Mesodermal cell (in vitro differentiated cells): ENCODE data around the gene ABCC6.
"Not testable (repeated sequence)": the region's sequence is repeated elsewhere in the genome, so short reads cannot be mapped to it uniquely, and the experiment has no call there.

Source experiments
- H3K27ac ChIP-seq: 2 replicates; pipeline ENCODE4 v1.7.0; 2013; ENCODE audit warnings: mild to moderate bottlenecking, low read depth, low read length, moderate library complexity; ENCODE audit not compliant: severe bottlenecking
- H3K36me3 ChIP-seq: 2 replicates; pipeline ENCODE4 v1.7.1; 2013; ENCODE audit warnings: mild to moderate bottlenecking, low read length, moderate library complexity; ENCODE audit not compliant: control insufficient read depth, insufficient read depth
- H3K4me1 ChIP-seq: one replicate; pipeline ENCODE4 v1.7.1; 2013; ENCODE audit warnings: mild to moderate bottlenecking, low read length; ENCODE audit not compliant: insufficient read depth, control insufficient read depth, poor library complexity, severe bottlenecking
- H3K4me3 ChIP-seq: 2 replicates; pipeline ENCODE4 v1.7.0; 2013; ENCODE audit warnings: low read length, control low read depth, mild to moderate bottlenecking; ENCODE audit not compliant: insufficient read depth, poor library complexity, severe bottlenecking; ENCODE audit errors: extremely low read depth
- H3K9me3 ChIP-seq: 2 replicates; pipeline ENCODE4 v1.7.1; 2013; ENCODE audit warnings: mild to moderate bottlenecking, low read length, moderate library complexity; ENCODE audit not compliant: control insufficient read depth
- WGBS, 2 experiments: methylation state at CpG; one replicate each; pipeline ENCODE4 v1.1.5; 2013; ENCODE audit warnings: missing lambda C conversion rate in 2 of 2; ENCODE audit not compliant: insufficient coverage in 2 of 2; 5-methylcytosine and 5-hydroxymethylcytosine counted together

Gene ABCC6

GRCh38 chr16:16203494-16203893, 19.8 kb downstream of the ABCC6 start:
- not testable (repeated sequence) for H3K4me1 ChIP-seq, H3K9me3 ChIP-seq, H3K36me3 ChIP-seq, H3K4me3 ChIP-seq, H3K27ac ChIP-seq
- WGBS, 2 experiments, result 100% methylated on average over 3 of the region's 6 CpGs; no CpG with 5 or more reads in 1 of the 2 experiments

DNA sequence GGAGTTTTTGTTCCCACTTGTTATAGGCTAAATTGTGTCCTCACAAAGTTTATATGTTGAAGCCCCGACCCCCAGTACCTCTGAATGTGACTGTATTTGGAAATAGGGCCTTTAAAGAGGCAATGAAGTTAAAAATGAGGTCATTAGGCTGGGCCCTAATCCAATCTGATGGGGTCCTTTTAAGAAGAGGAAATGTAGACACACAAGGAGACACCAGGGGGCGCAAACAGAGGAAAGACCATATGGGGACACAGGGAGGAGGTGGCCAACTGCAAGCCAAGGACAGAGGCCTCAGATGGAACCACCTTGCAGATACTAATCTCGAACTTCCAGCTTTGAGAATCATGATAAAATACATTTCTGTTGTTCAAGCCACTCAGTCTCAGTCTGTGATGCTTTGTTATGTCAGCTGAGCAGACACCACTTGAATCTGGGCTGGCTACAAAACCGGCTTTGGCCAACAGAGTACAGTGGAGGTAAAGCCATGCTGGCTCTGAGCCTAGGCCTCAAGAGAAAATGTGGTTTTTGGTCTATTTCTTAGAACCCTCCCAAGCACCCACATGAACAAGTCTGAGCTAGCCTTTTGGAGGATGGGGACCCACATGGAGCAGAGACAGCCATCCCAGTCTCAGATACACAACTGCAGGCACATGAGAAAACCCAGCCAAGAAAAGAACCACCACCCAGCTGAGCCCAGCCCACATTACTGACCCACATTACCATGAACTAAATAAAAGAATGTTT, 20.7 kb downstream of the ABCC6 start:
- H3K4me1 ChIP-seq, H3K27ac ChIP-seq, H3K4me3 ChIP-seq, H3K36me3 ChIP-seq, H3K9me3 ChIP-seq: not testable (repeated sequence)
- 29% methylated on average over 1 of the region's 4 CpGs; no CpG with 5 or more reads in 1 of the 2 experiments for WGBS, 2 experiments

- H3K36me3 ChIP-seq, H3K4me1 ChIP-seq, H3K9me3 ChIP-seq, H3K27ac ChIP-seq, H3K4me3 ChIP-seq: not testable (repeated sequence)
- WGBS, 2 experiments, result 90 to 100% methylated on average over 2 of the region's 8 CpGs
Measured at GRCh38 chr16:16201880-16202279, 21.4 kb downstream of the ABCC6 start.

GRCh38 chr16:16200391-16200790, 22.9 kb downstream of the ABCC6 start:
- not testable (repeated sequence) for H3K27ac ChIP-seq, H3K4me3 ChIP-seq, H3K36me3 ChIP-seq, H3K4me1 ChIP-seq, H3K9me3 ChIP-seq
- WGBS, 2 experiments, result no CpG with 5 or more reads among the region's 5 CpGs

- 80% methylated on average over 1 of the region's 4 CpGs; no CpG with 5 or more reads in 1 of the 2 experiments for WGBS, 2 experiments
- not testable (repeated sequence) for H3K9me3 ChIP-seq, H3K36me3 ChIP-seq, H3K27ac ChIP-seq, H3K4me1 ChIP-seq, H3K4me3 ChIP-seq
Measured at GRCh38 chr16:16199428-16199827, 23.9 kb downstream of the ABCC6 start.

GRCh38 chr16:16197966-16198365, 25.3 kb downstream of the ABCC6 start:
- Histone ChIP-seq H3K27ac (no peak overlapping the region), H3K4me3 (no peak overlapping the region), H3K36me3 (no peaks in the 10 kb centered on the region), H3K9me3 (no peaks in the 10 kb centered on the region), H3K4me1 (peaks cover 6% of the 10 kb centered on the region)
- 76 to 81% methylated on average over 10 to 12 of the region's 17 CpGs for WGBS, 2 experiments

- Histone ChIP-seq H3K9me3 (no peaks in the 10 kb centered on the region), H3K36me3 (no peaks in the 10 kb centered on the region), H3K4me1 (peaks cover 6% of the 10 kb centered on the region), H3K27ac (no peak overlapping the region), H3K4me3 (no peak overlapping the region)
- WGBS, 2 experiments, result 72% methylated on average over 3 of the region's 3 CpGs
Measured at GRCh38 chr16:16197331-16197730, 26.0 kb downstream of the ABCC6 start.

DNA sequence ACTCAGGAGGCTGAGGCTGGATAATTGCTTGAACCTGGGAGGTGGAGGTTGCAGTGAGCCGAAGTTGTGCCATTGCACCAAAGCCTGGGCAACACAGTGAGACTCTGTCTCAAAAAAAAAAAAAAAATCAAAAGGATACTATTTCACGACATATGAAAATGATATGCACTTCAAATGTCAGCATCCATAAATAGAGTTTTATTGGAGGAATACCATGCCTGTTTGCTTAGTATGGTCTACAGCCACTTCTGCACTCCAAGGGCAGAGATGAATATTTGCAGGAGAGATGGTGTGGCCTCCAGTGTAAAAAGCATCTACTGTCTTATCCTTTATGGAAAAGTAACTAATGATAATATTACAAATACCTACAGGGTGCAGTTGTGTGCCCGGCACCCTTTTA, 27.2 kb downstream of the ABCC6 start:
- Histone ChIP-seq H3K36me3 (no peaks in the 10 kb centered on the region), H3K27ac (no peak overlapping the region)
- whole genome bisulfite sequencing, 2 experiments, result 100% methylated on average over 2 of the region's 3 CpGs; no CpG with 5 or more reads in 1 of the 2 experiments

GRCh38 chr16:16191493-16192167, 31.7 kb downstream of the ABCC6 start:
- no peak overlapping the region for H3K27ac ChIP-seq
- 71 to 75% methylated on average over 8 of the region's 8 CpGs for WGBS, 2 experiments

More for the DNA sequence above, 27.2 kb downstream of the ABCC6 start:
- Histone ChIP-seq H3K4me3 (no peak overlapping the region), H3K4me1 (peaks cover 6% of the 10 kb centered on the region), H3K9me3 (no peaks in the 10 kb centered on the region)

GRCh38 chr16:16190966-16191365, 32.3 kb downstream of the ABCC6 start:
- 77 to 84% methylated on average over 8 to 12 of the region's 12 CpGs for WGBS, 2 experiments
- not testable (repeated sequence) for H3K36me3 ChIP-seq

More at GRCh38 chr16:16191493-16192167, 31.7 kb downstream of the ABCC6 start:
- H3K4me3 ChIP-seq, result no peak overlapping the region
- no peaks in the 10 kb centered on the region for H3K9me3 ChIP-seq
- no peaks in the 10 kb centered on the region for H3K36me3 ChIP-seq
- H3K4me1 ChIP-seq, result peaks cover 3% of the 10 kb centered on the region

DNA sequence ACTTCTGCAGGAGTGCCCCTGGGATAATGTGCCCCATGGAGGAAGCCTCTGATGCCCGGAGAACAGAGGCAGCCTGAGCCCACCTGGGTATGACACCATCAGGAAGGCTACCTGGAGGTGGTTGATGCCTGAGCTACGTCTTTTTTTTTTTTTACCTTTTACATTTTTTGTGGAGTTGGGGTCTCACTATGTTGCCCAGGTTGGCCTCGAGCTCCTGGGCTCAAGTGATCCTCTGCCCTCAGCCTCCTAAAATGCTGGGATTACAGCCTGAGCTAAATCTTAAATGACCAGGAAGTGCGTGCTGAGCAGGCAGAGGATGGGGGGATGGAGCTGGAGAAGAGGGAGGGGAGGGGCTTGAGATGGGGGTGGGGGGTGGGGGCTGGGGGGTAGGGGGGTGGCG, 32.7 kb downstream of the ABCC6 start:
- 86 to 89% methylated on average over 1 to 2 of the region's 5 CpGs for WGBS, 2 experiments
- Histone ChIP-seq H3K36me3 (no peaks in the 10 kb centered on the region), H3K9me3 (no peaks in the 10 kb centered on the region), H3K4me3 (no peak overlapping the region), H3K27ac (no peak overlapping the region), H3K4me1 (peaks cover 3% of the 10 kb centered on the region)

More at GRCh38 chr16:16190966-16191365, 32.3 kb downstream of the ABCC6 start:
- H3K4me1 ChIP-seq, H3K9me3 ChIP-seq, H3K4me3 ChIP-seq, H3K27ac ChIP-seq: not testable (repeated sequence)
